ENCODE results near the gene HNRNPD. TPM values are rescaled to one million over a fixed set of nuclear protein-coding genes. Genes with fewer than 3 reads are reported as not detected.
"Not testable (repeated sequence)": the region's sequence is repeated elsewhere in the genome, so short reads cannot be mapped to it uniquely, and the experiment has no call there.

Gene HNRNPD
- total RNA-seq, 2 experiments from 2014 or later: 384 to 403 TPM

GRCh38 chr4:82320351-82320750 is 53.4 kb downstream of the HNRNPD start:
- Mint-ChIP-seq H3K36me3 (ENCODE audit: low read depth) (no peaks in the 10 kb centered on the region), H3K27me3 (no peaks in the 10 kb centered on the region), H3K4me3 (no peak overlapping the region), H3K27ac (no peak overlapping the region), H3K9me3 (peaks cover 6% of the 10 kb centered on the region), H3K4me1 (ENCODE audit: low read depth) (no peaks in the 10 kb centered on the region)
- TF ChIP-seq, protein P1, sequence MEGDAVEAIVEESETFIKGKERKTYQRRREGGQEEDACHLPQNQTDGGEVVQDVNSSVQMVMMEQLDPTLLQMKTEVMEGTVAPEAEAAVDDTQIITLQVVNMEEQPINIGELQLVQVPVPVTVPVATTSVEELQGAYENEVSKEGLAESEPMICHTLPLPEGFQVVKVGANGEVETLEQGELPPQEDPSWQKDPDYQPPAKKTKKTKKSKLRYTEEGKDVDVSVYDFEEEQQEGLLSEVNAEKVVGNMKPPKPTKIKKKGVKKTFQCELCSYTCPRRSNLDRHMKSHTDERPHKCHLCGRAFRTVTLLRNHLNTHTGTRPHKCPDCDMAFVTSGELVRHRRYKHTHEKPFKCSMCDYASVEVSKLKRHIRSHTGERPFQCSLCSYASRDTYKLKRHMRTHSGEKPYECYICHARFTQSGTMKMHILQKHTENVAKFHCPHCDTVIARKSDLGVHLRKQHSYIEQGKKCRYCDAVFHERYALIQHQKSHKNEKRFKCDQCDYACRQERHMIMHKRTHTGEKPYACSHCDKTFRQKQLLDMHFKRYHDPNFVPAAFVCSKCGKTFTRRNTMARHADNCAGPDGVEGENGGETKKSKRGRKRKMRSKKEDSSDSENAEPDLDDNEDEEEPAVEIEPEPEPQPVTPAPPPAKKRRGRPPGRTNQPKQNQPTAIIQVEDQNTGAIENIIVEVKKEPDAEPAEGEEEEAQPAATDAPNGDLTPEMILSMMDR (IDR thresholded peaks at IDR 0.05): no peak
- ATAC-seq (no peak), DNase-seq (no peak)
- CTCF ChIA-PET: no interaction called here
- POLR2A ChIA-PET: no interaction called here
- intact Hi-C loops (cut with micrococcal nuclease): no loop called here

DNA sequence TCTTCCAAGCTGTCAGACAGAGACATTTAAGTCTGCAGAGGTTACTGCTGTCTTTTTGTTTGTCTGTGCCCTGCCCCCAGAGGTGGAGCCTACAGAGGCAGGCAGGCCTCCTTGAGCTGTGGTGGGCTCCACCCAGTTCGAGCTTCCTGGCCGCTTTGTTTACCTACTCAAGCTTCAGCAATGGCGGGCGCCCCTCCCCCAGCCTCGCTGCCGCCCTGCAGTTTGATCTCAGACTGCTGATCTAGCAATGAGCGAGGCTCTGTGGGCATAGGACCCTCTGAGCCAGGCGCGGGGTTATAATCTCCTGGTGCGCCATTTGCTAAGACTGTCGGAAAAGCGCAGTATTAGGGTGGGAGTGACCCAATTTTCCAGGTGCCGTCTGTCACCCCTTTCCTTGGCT is 70.7 kb downstream of the HNRNPD start:
- H3K36me3 Mint-ChIP-seq (ENCODE audit: low read depth); CTCF ChIA-PET; H3K27ac Mint-ChIP-seq; H3K4me1 Mint-ChIP-seq (ENCODE audit: low read depth); DNase-seq; ATAC-seq; H3K9me3 Mint-ChIP-seq; POLR2A ChIA-PET; H3K27me3 Mint-ChIP-seq; H3K4me3 Mint-ChIP-seq; intact Hi-C loops (cut with micrococcal nuclease): not testable (repeated sequence)

Other genes with a start within 250 kb of the HNRNPD start
- gene HNRNPDL, start 56.5 kb upstream of the HNRNPD start, total RNA-seq: 100 to 1,000 TPM; 330 to 339 TPM
- 10 to 100 TPM; 78.9 to 83.5 TPM for gene ENOPH1, start 56.6 kb upstream of the HNRNPD start, total RNA-seq
- gene TMEM150C, start 188.0 kb upstream of the HNRNPD start, total RNA-seq: not detected

Measured in activated CD8-positive, alpha-beta T cell treated with anti-CD3 and anti-CD28 coated beads for 36 hours (primary cell).